RWPE2 (cell line): ENCODE data around the gene MYH13.

Source experiments
- ATAC-seq: fragments of 200-7000 bp; cut with Tn5 transposase; 3 replicates; pipeline ENCODE4 v1.9.1; 2021; ENCODE audit warnings: low read depth
- DNase-seq: peaks from one replicate; pipeline ENCODE4 v3.0.0-alpha.2; 2020; ENCODE audit warnings: low spot score
- H3K27ac ChIP-seq: fragments of 450-650 bp; 2 replicates; pipeline ENCODE4 v1.5.1; 2017; ENCODE audit warnings: mild to moderate bottlenecking; ENCODE audit not compliant: poor library complexity, severe bottlenecking
- H3K27me3 ChIP-seq: fragments of 250-450 bp; sonication (Bioruptor Pico); 2 replicates; pipeline ENCODE4 v1.5.1; 2021; ENCODE audit warnings: mild to moderate bottlenecking, moderate library complexity; ENCODE audit not compliant: insufficient read depth, poor library complexity, severe bottlenecking
- H3K36me3 ChIP-seq: fragments of 250-450 bp; sonication (Bioruptor Pico); 2 replicates; pipeline ENCODE4 v1.5.1; 2020; ENCODE audit warnings: low read depth, mild to moderate bottlenecking, moderate library complexity
- H3K4me1 ChIP-seq: fragments of 250-450 bp; sonication (Bioruptor Pico); 2 replicates; pipeline ENCODE4 v1.5.1; 2021; ENCODE audit warnings: mild to moderate bottlenecking, moderate library complexity; ENCODE audit not compliant: insufficient read depth, poor library complexity, severe bottlenecking
- H3K4me3 ChIP-seq: fragments of 250-450 bp; sonication (Bioruptor Pico); 2 replicates; pipeline ENCODE4 v1.5.1; 2021; ENCODE audit warnings: mild to moderate bottlenecking, moderate library complexity; ENCODE audit not compliant: severe bottlenecking
- H3K9me3 ChIP-seq: fragments of 250-450 bp; sonication (Bioruptor Pico); 2 replicates; pipeline ENCODE4 v1.5.1; 2021; ENCODE audit warnings: mild to moderate bottlenecking, moderate library complexity; ENCODE audit not compliant: severe bottlenecking
- TF ChIP-seq, protein P1 (sequence below): fragments of 450-650 bp; IDR thresholded peaks from one replicate; pipeline ENCODE4 v1.5.1; 2017; ENCODE audit warnings: mild to moderate bottlenecking, moderate library complexity; ENCODE audit not compliant: poor library complexity, severe bottlenecking

The MYH13 gene

DNA sequence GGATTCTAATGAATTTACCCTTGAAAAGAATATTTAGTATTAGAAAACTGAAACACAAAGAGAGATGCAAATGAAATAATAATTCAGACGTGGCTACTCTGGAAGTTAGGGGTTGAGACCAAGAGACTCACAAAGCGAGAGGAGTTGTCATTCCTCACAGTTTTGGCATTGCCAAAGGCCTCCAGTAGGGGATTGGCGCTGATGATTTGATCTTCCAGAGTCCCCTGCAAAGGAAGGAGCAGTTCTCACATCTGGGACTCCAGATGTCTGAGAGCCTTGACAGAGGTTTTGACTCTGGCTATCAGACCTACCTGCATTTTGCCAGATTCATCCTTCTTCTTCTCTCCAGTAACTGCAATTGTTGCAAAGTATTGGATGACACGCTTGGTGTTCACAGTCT, 42.4 kb upstream of the MYH13 start:
- no peak overlapping the region for H3K4me3 ChIP-seq
- H3K27ac ChIP-seq: no peak overlapping the region
- DNase-seq (no peak), ATAC-seq (no peak)
- TF ChIP-seq, protein P1, sequence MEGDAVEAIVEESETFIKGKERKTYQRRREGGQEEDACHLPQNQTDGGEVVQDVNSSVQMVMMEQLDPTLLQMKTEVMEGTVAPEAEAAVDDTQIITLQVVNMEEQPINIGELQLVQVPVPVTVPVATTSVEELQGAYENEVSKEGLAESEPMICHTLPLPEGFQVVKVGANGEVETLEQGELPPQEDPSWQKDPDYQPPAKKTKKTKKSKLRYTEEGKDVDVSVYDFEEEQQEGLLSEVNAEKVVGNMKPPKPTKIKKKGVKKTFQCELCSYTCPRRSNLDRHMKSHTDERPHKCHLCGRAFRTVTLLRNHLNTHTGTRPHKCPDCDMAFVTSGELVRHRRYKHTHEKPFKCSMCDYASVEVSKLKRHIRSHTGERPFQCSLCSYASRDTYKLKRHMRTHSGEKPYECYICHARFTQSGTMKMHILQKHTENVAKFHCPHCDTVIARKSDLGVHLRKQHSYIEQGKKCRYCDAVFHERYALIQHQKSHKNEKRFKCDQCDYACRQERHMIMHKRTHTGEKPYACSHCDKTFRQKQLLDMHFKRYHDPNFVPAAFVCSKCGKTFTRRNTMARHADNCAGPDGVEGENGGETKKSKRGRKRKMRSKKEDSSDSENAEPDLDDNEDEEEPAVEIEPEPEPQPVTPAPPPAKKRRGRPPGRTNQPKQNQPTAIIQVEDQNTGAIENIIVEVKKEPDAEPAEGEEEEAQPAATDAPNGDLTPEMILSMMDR: no peak
- no peaks in the 10 kb centered on the region for H3K9me3 ChIP-seq
- no peaks in the 10 kb centered on the region for H3K4me1 ChIP-seq
- peaks cover 3% of the 10 kb centered on the region for H3K27me3 ChIP-seq
- no peaks in the 10 kb centered on the region for H3K36me3 ChIP-seq

DNA sequence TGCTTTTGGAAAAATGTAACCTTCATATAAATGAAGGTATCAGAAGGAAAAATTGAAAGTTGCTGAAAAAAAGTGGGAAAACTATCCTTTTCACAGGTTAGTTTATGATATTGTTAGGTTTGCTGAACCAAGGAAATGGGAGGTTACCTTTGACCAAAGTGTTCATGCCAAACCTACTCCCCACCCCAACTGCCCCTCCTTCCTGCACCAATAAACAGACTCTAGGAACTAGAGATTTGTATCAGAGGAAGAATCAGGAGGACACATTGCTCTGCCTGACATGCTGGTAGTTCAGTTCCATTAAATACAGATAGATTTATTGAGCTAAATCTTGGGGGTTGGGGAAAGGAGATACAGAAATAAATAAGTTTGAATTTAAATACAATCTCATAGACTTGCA, 30.8 kb upstream of the MYH13 start:
- ATAC-seq (no peak), DNase-seq (no peak)
- Histone ChIP-seq H3K36me3 (no peaks in the 10 kb centered on the region), H3K27me3 (peaks cover under 1% of the 10 kb centered on the region), H3K4me3 (no peak overlapping the region), H3K4me1 (no peaks in the 10 kb centered on the region), H3K9me3 (no peaks in the 10 kb centered on the region), H3K27ac (no peak overlapping the region)
- TF ChIP-seq, protein P1: no peak

DNA sequence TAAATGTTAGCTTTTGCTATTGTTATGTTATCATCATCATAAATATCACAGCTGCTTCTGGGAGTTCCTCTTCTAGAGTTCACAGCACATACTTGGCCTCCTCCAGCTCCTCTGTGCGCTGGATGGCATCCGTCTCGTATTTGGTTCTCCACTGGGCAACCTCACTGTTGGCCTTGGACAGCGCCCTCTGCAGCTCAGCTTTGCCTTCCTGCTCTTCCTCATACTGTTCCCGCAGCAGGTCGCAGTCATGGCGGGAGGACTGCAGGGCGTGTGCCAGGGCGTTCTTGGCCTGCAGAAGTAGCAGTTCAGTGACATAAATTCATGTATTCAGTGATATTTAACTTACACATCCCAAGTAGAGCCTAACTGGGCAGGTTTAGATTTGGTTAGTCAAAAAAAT, 25.5 kb upstream of the MYH13 start:
- H3K9me3 ChIP-seq: no peaks in the 10 kb centered on the region
- no peaks in the 10 kb centered on the region for H3K27me3 ChIP-seq
- ATAC-seq (no peak), DNase-seq (no peak)
- H3K36me3 ChIP-seq: no peaks in the 10 kb centered on the region
- no peak overlapping the region for H3K27ac ChIP-seq
- H3K4me1 ChIP-seq: no peaks in the 10 kb centered on the region
- no peak overlapping the region for H3K4me3 ChIP-seq
- TF ChIP-seq, protein P1: no peak

DNA sequence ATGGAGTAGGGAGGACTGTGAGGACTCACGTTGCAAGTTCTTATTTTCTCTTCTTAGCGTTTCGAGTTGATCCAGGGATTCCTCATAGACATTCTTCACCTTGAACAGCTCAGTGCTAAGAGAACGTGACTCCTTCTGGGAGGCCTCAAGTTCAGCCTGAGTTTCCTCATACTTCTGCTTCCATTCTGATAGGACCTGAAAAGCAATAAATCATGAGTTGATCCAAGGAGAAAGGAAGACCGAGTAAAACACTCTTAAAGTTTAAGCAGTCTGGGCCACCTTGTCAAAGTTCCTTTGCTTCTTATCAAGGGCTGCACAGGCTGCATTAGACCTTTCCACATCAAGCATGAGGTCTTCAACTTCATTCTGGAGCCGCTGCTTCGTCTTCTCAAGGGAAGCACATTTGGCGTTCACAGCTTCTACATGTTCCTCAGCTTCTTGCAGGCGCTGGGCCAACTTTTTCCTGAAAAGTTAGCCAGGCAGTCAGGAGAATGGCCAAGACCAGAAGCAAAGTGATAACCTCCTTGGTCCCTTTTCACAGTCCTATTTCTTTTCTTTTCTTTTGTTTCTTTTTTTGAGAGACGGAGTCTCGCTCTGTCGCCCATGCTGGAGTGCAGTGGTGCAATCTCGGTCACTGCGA, 23.8 kb upstream of the MYH13 start:
- TF ChIP-seq, protein P1: no peak
- Histone ChIP-seq H3K4me1 (no peaks in the 10 kb centered on the region), H3K27me3 (no peaks in the 10 kb centered on the region), H3K9me3 (no peaks in the 10 kb centered on the region), H3K4me3 (no peak overlapping the region), H3K36me3 (no peaks in the 10 kb centered on the region), H3K27ac (no peak overlapping the region)
- no peak for ATAC-seq
- no peak for DNase-seq

DNA sequence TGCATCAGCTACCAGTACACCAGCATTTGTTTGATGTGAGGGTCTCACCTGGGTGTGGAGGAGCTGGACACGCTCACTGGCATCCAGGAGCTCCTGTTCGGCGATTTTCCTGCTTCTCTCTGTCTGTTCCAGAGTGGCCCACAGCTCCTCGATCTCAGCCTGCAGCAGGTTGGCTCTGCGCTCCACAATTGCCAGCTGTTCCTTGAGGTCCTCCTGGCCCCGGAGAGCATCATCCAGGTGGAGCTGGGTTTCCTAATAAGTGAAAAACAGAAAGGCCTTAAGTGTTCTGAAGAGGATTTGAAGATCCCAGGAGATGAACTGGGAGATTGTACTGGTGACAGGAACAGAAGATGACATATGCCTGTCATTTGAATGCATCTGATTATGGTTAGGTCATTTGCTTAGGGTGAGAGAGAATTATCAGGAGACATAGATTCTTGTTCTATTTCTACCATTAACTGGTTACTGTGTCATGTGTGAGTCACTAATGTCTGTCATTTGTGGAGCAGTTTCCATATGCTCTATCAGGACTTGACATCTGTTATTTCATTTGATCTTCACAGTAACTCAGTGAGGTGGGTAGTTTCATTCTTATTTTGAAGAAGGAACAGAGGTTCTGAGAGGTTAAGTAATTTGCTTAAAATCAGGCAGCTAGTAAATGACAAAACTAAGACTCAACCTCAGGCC, 21.5 kb upstream of the MYH13 start:
- TF ChIP-seq, protein P1: no peak
- Histone ChIP-seq H3K9me3 (no peaks in the 10 kb centered on the region), H3K27ac (no peak overlapping the region), H3K4me1 (no peaks in the 10 kb centered on the region), H3K36me3 (no peaks in the 10 kb centered on the region), H3K27me3 (peaks cover 9% of the 10 kb centered on the region), H3K4me3 (no peak overlapping the region)
- no peak for DNase-seq
- no peak for ATAC-seq
